ENCODE data around the gene HTRA1. TPM values are rescaled to one million over a fixed set of nuclear protein-coding genes. Genes with fewer than 3 reads are reported as not detected.
A peak's percentile ranks its signal among the peaks of the same experiment; 100 is the strongest.

HTRA1 gene
- polyA plus RNA-seq, 1 of the 3 experiments (the other 2 are of a cell fraction): 291 TPM

- TF ChIP-seq, protein P1, sequence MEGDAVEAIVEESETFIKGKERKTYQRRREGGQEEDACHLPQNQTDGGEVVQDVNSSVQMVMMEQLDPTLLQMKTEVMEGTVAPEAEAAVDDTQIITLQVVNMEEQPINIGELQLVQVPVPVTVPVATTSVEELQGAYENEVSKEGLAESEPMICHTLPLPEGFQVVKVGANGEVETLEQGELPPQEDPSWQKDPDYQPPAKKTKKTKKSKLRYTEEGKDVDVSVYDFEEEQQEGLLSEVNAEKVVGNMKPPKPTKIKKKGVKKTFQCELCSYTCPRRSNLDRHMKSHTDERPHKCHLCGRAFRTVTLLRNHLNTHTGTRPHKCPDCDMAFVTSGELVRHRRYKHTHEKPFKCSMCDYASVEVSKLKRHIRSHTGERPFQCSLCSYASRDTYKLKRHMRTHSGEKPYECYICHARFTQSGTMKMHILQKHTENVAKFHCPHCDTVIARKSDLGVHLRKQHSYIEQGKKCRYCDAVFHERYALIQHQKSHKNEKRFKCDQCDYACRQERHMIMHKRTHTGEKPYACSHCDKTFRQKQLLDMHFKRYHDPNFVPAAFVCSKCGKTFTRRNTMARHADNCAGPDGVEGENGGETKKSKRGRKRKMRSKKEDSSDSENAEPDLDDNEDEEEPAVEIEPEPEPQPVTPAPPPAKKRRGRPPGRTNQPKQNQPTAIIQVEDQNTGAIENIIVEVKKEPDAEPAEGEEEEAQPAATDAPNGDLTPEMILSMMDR (IDR thresholded peaks at IDR 0.05): no peak
Measured at GRCh38 chr10:122448600-122448999, 12.8 kb upstream of the HTRA1 start (continued).

- Histone ChIP-seq H3K79me2 (ENCODE audit: insufficient read depth) (no peaks in the 10 kb centered on the region), H3K36me3 (replicated peaks in 1 of 2; ENCODE audit: control insufficient read depth in 1 of 2, insufficient read depth in 2 of 2, low read length in 1 of 2) (no peaks in the 10 kb centered on the region), H3K4me1 (ENCODE audit: control insufficient read depth in 1 of 2, insufficient read depth in 2 of 2, low read depth in 1 of 2, low read length in 1 of 2) (no peaks in the 10 kb centered on the region; a peak in 1 of 4 replicates), H3K9me3 (peaks cover 7% of the 10 kb centered on the region; the same call in 1 of the 2 replicates), H3K4me3 (ENCODE audit: low read depth in 2 of 2, low read length in 1 of 2) (no peak overlapping the region), H3K4me2 (no peak overlapping the region), H3K27me3 (ENCODE audit: insufficient read depth) (no peaks in the 10 kb centered on the region), H3K9ac (no peak overlapping the region), H3K9me2 (no peaks in the 10 kb centered on the region), H3F3A (replicated peaks; ENCODE audit: insufficient read depth) (peaks cover 7% of the 10 kb centered on the region), H4K20me1 (ENCODE audit: insufficient read depth) (no peaks in the 10 kb centered on the region), H3K27ac (ENCODE audit: low read depth in 2 of 2, low read length in 1 of 2) (no peak overlapping the region), H2AFZ (ENCODE audit: low read depth) (no peak overlapping the region)
- TF ChIP-seq EZH2phosphoT487 (IDR thresholded peaks at IDR 0.05; ENCODE audit: borderline replicate concordance, low read depth) (no peak), MEF2A (IDR thresholded peaks at IDR 0.05; ENCODE audit: borderline replicate concordance, low read depth) (no peak), ELF1 (IDR thresholded peaks at IDR 0.05) (no peak), REST (IDR thresholded peaks at IDR 0.05; ENCODE audit: low read depth, low read length) (no peak), FOSL2 (IDR thresholded peaks at IDR 0.05; ENCODE audit: borderline replicate concordance, low read depth) (no peak), TAF1 (IDR thresholded peaks at IDR 0.05; ENCODE audit: borderline replicate concordance, low read depth, low read length) (no peak), JUND (IDR thresholded peaks at IDR 0.05) (no peak)
- ChIA-PET CTCF (no interaction called here), POLR2A (no interaction called here)
- 83% methylated on average over 4 of the region's 4 CpGs for WGBS (ENCODE audit: low lambda C conversion rate)
- no peak for DNase-seq
Measured at GRCh38 chr10:122449153-122449552, 12.2 kb upstream of the HTRA1 start.

- no peak overlapping the region for H3K4me3 ChIP-seq (ENCODE audit: low read depth in 2 of 2, low read length in 1 of 2)
- no peak overlapping the region for H3K27ac ChIP-seq (ENCODE audit: low read depth in 2 of 2, low read length in 1 of 2)
- no peaks in the 10 kb centered on the region for H3K36me3 ChIP-seq (replicated peaks in 1 of 2; ENCODE audit: control insufficient read depth in 1 of 2, insufficient read depth in 2 of 2, low read length in 1 of 2)
- peaks cover 7% of the 10 kb centered on the region; the same call in 1 of the 2 replicates for H3K9me3 ChIP-seq
- no peaks in the 10 kb centered on the region for H4K20me1 ChIP-seq (ENCODE audit: insufficient read depth)
- H3K9me2 ChIP-seq: no peaks in the 10 kb centered on the region
- DNase-seq: no peak
- no peaks in the 10 kb centered on the region for H3K27me3 ChIP-seq (ENCODE audit: insufficient read depth)
- H3K79me2 ChIP-seq (ENCODE audit: insufficient read depth): no peaks in the 10 kb centered on the region
- CTCF ChIA-PET: interaction anchor here (0.8 to 1.5 kb wide), 4 partner anchors 15 to 253 kb away, joined by 3 read pairs; no protein-coding TSS in a partner anchor
- no peaks in the 10 kb centered on the region; a peak in 1 of 4 replicates for H3K4me1 ChIP-seq (ENCODE audit: control insufficient read depth in 1 of 2, insufficient read depth in 2 of 2, low read depth in 1 of 2, low read length in 1 of 2)
- WGBS (ENCODE audit: low lambda C conversion rate): 67% methylated on average over 14 of the region's 14 CpGs
- no peak overlapping the region for H3K9ac ChIP-seq
- POLR2A ChIA-PET: interaction anchor here (0.6 kb wide), 1 partner anchor 19 kb away, joined by 4 read pairs; no protein-coding TSS in a partner anchor
- H2AFZ ChIP-seq (ENCODE audit: low read depth): peak overlapping the region; percentile 6; the same call in 1 of the 2 replicates
- peaks cover 7% of the 10 kb centered on the region for H3F3A ChIP-seq (replicated peaks; ENCODE audit: insufficient read depth)
- no peak overlapping the region for H3K4me2 ChIP-seq
- TF ChIP-seq FOSL2 (IDR thresholded peaks at IDR 0.05; ENCODE audit: borderline replicate concordance, low read depth) (peak; percentile 17; the same call in 1 of the 2 replicates), MEF2A (IDR thresholded peaks at IDR 0.05; ENCODE audit: borderline replicate concordance, low read depth) (no peak), YY1 (IDR thresholded peaks at IDR 0.05; ENCODE audit: low read depth) (no peak), ZBTB33 (IDR thresholded peaks at IDR 0.05; ENCODE audit: borderline replicate concordance, low read depth) (no peak), RFX5 (IDR thresholded peaks at IDR 0.05; ENCODE audit: low read length) (no peak), TAF1 (IDR thresholded peaks at IDR 0.05; ENCODE audit: borderline replicate concordance, low read depth, low read length) (no peak), RXRA (IDR thresholded peaks at IDR 0.05; ENCODE audit: borderline replicate concordance, low read depth) (no peak), IRF3 (IDR thresholded peaks at IDR 0.05; ENCODE audit: low read depth, low read length) (no peak)
- TF ChIP-seq, protein P2, sequence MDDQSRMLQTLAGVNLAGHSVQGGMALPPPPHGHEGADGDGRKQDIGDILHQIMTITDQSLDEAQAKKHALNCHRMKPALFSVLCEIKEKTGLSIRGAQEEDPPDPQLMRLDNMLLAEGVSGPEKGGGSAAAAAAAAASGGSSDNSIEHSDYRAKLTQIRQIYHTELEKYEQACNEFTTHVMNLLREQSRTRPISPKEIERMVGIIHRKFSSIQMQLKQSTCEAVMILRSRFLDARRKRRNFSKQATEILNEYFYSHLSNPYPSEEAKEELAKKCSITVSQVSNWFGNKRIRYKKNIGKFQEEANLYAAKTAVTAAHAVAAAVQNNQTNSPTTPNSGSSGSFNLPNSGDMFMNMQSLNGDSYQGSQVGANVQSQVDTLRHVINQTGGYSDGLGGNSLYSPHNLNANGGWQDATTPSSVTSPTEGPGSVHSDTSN (IDR thresholded peaks at IDR 0.05): peak; percentile 58
Measured at GRCh38 chr10:122450353-122450990, 10.9 kb upstream of the HTRA1 start.

Measured in SK-N-SH (cell line).